K562 (cell line): ENCODE measurements around the gene IL12RB1. TPM values are rescaled to one million over a fixed set of nuclear protein-coding genes. Genes with fewer than 3 reads are reported as not detected.

Experiments
- CBFB ChIP-seq: sonication (generic); formaldehyde crosslinking; IDR thresholded peaks from 2 replicates; pipeline ENCODE4 v1.4.0; 2020; ENCODE audit warnings: mild to moderate bottlenecking, missing genetic modification reagents
- ESRRB ChIP-seq: fragments of 250-450 bp; sonication (Bioruptor Pico); IDR thresholded peaks from 2 replicates; pipeline ENCODE4 v1.5.0; 2020; ENCODE audit warnings: mild to moderate bottlenecking, moderate library complexity, borderline replicate concordance
- MTF1 ChIP-seq: fragments of 250-450 bp; sonication (Bioruptor Pico); IDR thresholded peaks from 2 replicates; pipeline ENCODE4 v1.9.0; 2021; ENCODE audit warnings: moderate library complexity, mild to moderate bottlenecking, inconsistent platforms, borderline replicate concordance
- XRCC3 ChIP-seq: fragments of 450-650 bp; IDR thresholded peaks from 2 replicates; pipeline ENCODE4 v1.6.1; 2017; ENCODE audit warnings: mild to moderate bottlenecking, moderate library complexity
- polyA plus RNA-seq, 8 experiments: library from polyadenylated mRNA; depleted of rRNA in 4 of 8; stranded (reverse) in 5 of 8; unstranded in 3 of 8; fragments of >200 nt; fragmentation: Nextera tagmentation in 2 of 8; fragmentation: Illumina TruSeq in 1 of 8; extraction: Ambion mirVana in 2 of 8; extraction: Trizol in 1 of 8; gene quantifications; 2 replicates each; pipeline versions ENCODE4 v1.2.1 to v1.2.3, GENCODE V29; 2011 to 2014; ENCODE audit warnings: inconsistent platforms in 1 of 8, missing spikeins in 1 of 8
- total RNA-seq, 7 experiments: library from RNA; depleted of rRNA in 6 of 7; stranded (reverse); fragments of >200 nt in 6 of 7; fragmentation: Illumina TruSeq in 2 of 7; extraction: Trizol in 2 of 7; gene quantifications; 2 replicates each; pipeline versions ENCODE4 v1.2.1 to v1.2.3, GENCODE V29; 2011 to 2021; ENCODE audit warnings: low replicate concordance in 1 of 7
- TF ChIP-seq, protein P1 (sequence below): fragments of 450-650 bp; IDR thresholded peaks from 2 replicates; pipeline ENCODE4 v1.6.1; 2016; ENCODE audit warnings: low read depth

Gene IL12RB1
- total and polyA plus RNA-seq, 9 of the 15 experiments (the other 6 are each of a cell fraction or from before 2014, with no cell fraction given): 0.04 to 0.07 (median 0.06) TPM; not detected in 5

DNA sequence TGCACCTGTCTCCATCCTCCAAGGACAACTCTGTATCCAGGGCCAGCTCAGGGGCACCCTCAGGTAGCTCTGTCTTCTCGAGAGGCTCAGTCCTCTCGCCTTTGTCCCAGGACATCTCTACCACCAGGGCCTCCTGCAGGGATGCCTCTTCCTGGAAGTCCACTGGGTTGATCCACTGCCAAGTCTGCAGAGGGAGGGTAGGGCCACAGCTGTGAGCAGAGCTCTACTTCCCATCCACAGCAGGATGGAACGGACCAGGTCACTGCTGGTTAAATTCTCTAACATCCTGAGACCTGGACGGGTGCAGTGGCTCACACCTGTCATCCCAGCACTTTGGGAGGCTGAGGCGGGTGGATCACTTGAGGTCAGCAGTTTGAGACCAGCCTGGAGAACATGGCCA is 26.8 kb downstream of the IL12RB1 start (continued):
- TF ChIP-seq, protein P1, sequence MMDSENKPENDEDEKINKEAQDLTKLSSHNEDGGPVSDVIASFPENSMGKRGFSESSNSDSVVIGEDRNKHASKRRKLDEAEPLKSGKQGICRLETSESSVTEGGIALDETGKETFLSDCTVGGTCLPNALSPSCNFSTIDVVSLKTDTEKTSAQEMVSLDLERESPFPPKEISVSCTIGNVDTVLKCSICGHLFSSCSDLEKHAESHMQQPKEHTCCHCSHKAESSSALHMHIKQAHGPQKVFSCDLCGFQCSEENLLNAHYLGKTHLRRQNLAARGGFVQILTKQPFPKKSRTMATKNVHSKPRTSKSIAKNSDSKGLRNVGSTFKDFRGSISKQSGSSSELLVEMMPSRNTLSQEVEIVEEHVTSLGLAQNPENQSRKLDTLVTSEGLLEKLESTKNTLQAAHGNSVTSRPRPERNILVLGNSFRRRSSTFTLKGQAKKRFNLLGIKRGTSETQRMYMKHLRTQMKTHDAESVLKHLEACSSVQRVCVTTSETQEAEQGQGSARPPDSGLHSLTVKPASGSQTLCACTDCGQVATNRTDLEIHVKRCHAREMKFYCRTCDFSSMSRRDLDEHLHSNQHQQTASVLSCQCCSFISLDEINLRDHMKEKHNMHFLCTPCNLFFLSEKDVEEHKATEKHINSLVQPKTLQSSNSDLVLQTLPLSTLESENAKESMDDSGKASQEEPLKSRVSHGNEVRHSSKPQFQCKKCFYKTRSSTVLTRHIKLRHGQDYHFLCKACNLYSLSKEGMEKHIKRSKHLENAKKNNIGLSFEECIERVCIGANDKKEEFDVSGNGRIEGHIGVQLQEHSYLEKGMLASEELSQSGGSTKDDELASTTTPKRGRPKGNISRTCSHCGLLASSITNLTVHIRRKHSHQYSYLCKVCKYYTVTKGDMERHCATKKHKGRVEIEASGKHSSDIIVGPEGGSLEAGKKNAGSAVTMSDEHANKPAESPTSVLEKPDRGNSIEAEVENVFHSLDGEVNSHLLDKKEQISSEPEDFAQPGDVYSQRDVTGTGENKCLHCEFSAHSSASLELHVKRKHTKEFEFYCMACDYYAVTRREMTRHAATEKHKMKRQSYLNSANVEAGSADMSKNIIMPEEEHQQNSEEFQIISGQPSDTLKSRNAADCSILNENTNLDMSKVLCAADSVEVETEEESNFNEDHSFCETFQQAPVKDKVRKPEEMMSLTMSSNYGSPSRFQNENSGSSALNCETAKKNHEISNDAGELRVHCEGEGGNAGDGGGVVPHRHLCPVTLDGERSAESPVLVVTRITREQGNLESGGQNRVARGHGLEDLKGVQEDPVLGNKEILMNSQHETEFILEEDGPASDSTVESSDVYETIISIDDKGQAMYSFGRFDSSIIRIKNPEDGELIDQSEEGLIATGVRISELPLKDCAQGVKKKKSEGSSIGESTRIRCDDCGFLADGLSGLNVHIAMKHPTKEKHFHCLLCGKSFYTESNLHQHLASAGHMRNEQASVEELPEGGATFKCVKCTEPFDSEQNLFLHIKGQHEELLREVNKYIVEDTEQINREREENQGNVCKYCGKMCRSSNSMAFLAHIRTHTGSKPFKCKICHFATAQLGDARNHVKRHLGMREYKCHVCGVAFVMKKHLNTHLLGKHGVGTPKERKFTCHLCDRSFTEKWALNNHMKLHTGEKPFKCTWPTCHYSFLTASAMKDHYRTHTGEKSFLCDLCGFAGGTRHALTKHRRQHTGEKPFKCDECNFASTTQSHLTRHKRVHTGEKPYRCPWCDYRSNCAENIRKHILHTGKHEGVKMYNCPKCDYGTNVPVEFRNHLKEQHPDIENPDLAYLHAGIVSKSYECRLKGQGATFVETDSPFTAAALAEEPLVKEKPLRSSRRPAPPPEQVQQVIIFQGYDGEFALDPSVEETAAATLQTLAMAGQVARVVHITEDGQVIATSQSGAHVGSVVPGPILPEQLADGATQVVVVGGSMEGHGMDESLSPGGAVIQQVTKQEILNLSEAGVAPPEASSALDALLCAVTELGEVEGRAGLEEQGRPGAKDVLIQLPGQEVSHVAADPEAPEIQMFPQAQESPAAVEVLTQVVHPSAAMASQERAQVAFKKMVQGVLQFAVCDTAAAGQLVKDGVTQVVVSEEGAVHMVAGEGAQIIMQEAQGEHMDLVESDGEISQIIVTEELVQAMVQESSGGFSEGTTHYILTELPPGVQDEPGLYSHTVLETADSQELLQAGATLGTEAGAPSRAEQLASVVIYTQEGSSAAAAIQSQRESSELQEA: no peak
- no peak for TF ChIP-seq CBFB (CRISPR knock-in tag)
- TF ChIP-seq ESRRB (CRISPR knock-in tag): no peak
- TF ChIP-seq XRCC3: no peak
- TF ChIP-seq MTF1 (CRISPR knock-in tag): no peak
